ENCODE measurements around the gene GPAT3. TPM values are rescaled to one million over a fixed set of nuclear protein-coding genes. Genes with fewer than 3 reads are reported as not detected.

GPAT3 gene
- total RNA-seq, 4 donors from 2014 or later = 3.7 to 7.5 (median 5.4) TPM

DNA sequence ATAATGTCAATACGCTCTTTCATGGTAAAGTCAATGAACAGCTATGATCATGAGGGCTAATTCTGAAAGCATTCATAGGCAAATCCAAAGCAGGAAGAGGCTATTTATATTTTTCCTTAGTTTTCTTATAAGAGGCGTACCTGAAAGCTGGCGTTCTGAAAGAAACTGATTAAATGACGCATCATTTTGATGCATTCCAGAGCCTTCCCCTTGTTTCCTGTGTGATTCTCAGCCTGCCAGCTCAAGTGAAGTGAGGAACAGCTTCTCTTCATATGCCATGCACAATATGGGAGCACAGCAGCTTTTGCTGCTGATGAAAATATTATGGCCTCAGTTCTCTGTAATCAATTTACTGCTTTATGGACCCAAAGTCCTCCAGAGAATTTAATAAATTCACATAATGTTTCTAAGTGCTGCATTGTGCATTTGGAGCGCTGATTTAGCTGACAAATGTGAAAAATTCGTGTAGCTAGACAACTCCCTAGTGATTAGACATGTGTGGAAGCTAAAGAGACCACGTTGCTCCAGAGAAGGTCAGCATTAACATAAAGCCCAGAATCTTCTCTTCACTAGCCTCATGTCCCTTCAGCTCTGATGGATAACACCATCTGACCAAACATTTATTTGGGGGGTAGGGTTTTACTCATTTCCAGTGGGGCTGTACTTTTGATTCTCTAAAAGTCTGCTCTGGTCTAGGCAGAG is 110.8 kb downstream of the GPAT3 start:
- intact Hi-C loops (cut with DNase I) = loop anchor here (5.0 kb wide), 1 partner anchor 881 kb away; no protein-coding TSS in a partner anchor
- no peak for TF ChIP-seq EP300 (IDR thresholded peaks at IDR 0.05)
- Histone ChIP-seq H3K9me3 (no peaks in the 10 kb centered on the region), H3K4me1 (peaks cover 0 to 8% (median 5%) of the 10 kb centered on the region in 4 donors), H3K27ac (replicated peaks in 1 of 4) (no peak overlapping the region), H3K4me3 (no peak overlapping the region), H3K36me3 (no peaks in the 10 kb centered on the region), H3K27me3 (no peaks in the 10 kb centered on the region)
- WGBS = 74% methylated on average over 7 of the region's 7 CpGs
- no peak for DNase-seq (ENCODE audit: extremely low spot score)

DNA sequence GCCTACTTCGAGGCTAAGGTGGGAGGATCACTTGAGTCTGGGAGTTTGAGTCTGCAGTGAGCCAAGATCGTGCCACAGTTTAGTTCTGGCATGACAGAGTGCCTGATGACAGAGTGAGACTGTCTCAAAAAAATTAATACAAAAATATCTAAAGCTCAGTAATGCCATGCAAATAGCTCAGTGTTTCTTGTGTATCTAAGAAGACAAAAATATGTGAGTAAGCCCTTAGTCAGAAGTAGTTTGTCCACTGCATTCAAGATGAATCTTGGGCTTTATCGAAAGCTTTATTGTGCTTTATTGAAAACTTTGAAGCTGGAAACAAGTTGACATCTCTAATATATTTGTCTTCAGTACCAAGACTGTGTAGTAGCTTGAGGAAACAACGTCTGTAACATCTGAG is 115.9 kb downstream of the GPAT3 start:
- 88% methylated on average over 4 of the region's 4 CpGs for WGBS
- no peak for DNase-seq (ENCODE audit: extremely low spot score)
- H3K27ac ChIP-seq (replicated peaks in 1 of 4) = no peak overlapping the region
- intact Hi-C loops (cut with DNase I) = no loop called here
- H3K36me3 ChIP-seq = no peaks in the 10 kb centered on the region
- TF ChIP-seq POLR2AphosphoS5 (IDR thresholded peaks at IDR 0.05) (no peak), POLR2A (IDR thresholded peaks at IDR 0.05; ENCODE audit: low read depth) (no peak), EP300 (IDR thresholded peaks at IDR 0.05) (no peak)
- TF ChIP-seq, protein P1, sequence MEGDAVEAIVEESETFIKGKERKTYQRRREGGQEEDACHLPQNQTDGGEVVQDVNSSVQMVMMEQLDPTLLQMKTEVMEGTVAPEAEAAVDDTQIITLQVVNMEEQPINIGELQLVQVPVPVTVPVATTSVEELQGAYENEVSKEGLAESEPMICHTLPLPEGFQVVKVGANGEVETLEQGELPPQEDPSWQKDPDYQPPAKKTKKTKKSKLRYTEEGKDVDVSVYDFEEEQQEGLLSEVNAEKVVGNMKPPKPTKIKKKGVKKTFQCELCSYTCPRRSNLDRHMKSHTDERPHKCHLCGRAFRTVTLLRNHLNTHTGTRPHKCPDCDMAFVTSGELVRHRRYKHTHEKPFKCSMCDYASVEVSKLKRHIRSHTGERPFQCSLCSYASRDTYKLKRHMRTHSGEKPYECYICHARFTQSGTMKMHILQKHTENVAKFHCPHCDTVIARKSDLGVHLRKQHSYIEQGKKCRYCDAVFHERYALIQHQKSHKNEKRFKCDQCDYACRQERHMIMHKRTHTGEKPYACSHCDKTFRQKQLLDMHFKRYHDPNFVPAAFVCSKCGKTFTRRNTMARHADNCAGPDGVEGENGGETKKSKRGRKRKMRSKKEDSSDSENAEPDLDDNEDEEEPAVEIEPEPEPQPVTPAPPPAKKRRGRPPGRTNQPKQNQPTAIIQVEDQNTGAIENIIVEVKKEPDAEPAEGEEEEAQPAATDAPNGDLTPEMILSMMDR (IDR thresholded peaks at IDR 0.05) = no peak
- no peaks in the 10 kb centered on the region for H3K4me1 ChIP-seq
- H3K27me3 ChIP-seq = no peaks in the 10 kb centered on the region
- H3K9me3 ChIP-seq = no peaks in the 10 kb centered on the region
- no peak overlapping the region for H3K4me3 ChIP-seq

Small RNA genes within 50 kb of the gene (small RNA-seq; reads per million reads assigned to genes)
- gene RF00019 = 0 reads per million in 3 donors

Other genes with a start within 250 kb of the GPAT3 start
- 1 to 10 TPM in 1 of 4 donors, under 1 TPM in 3; 0.42 to 1.5 (median 0.88) TPM for gene HPSE, start 201.3 kb upstream of the GPAT3 start, total RNA-seq
- 10 to 100 TPM in 3 of 4 donors, 1 to 10 TPM in 1; 7.8 to 15.9 (median 12.3) TPM for gene HELQ, start 80.3 kb upstream of the GPAT3 start, total RNA-seq
- gene MRPS18C, start 80.0 kb upstream of the GPAT3 start, total RNA-seq = 10 to 100 TPM; 15.7 to 30.3 (median 22.3) TPM
- gene ABRAXAS1, start 51.0 kb upstream of the GPAT3 start, total RNA-seq = 10 to 100 TPM in 3 of 4 donors, 1 to 10 TPM in 1; 9.3 to 13.5 (median 10.8) TPM

Data from esophagus muscularis mucosa (tissue), 4 donors.